GM12801 (cell line): ENCODE data around the gene RORB.

ENCODE experiments used
- CTCF ChIP-seq: IDR thresholded peaks from one replicate; pipeline ENCODE4 v1.5.1; 2011; ENCODE audit warnings: control low read depth; ENCODE audit not compliant: insufficient read length; ENCODE audit errors: extremely low read depth

The RORB gene

DNA sequence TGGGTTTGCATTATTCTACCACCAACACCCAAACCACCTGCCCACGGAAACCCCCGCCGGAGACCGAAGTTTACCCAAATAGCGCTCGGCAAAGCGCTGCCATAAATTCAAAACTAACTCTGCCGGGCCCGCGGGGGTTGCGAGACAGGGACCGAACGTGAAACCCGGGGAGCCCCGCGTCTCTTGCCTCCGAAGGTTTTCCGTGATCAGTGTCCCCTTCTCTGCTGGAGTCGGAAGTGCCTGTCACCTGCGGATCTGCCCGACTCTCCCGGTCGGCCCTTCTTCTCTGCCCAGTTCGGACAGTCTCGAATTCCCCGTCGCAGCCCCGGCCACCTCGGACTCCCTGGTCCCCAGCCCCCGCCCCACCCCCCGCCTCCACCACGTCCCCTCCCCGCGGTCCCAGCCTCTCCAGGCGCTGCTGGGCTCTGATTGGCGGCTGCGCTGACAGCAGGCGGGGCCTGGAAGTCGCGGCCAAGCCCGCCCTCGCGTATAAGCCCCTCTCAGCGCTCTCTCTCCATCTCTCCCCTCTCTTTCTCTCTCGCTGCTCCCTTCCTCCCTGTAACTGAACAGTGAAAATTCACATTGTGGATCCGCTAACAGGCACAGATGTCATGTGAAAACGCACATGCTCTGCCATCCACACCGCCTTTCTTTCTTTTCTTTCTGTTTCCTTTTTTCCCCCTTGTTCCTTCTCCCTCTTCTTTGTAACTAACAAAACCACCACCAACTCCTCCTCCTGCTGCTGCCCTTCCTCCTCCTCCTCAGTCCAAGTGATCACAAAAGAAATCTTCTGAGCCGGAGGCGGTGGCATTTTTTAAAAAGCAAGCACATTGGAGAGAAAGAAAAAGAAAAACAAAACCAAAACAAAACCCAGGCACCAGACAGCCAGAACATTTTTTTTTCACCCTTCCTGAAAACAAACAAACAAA lies at the start of gene RORB:
RORB (plus strand) TSS at position 517 of the 929 bp plus-strand sequence. CDS start 642 bp downstream, outside the sequence.
- no peak for TF ChIP-seq CTCF

DNA sequence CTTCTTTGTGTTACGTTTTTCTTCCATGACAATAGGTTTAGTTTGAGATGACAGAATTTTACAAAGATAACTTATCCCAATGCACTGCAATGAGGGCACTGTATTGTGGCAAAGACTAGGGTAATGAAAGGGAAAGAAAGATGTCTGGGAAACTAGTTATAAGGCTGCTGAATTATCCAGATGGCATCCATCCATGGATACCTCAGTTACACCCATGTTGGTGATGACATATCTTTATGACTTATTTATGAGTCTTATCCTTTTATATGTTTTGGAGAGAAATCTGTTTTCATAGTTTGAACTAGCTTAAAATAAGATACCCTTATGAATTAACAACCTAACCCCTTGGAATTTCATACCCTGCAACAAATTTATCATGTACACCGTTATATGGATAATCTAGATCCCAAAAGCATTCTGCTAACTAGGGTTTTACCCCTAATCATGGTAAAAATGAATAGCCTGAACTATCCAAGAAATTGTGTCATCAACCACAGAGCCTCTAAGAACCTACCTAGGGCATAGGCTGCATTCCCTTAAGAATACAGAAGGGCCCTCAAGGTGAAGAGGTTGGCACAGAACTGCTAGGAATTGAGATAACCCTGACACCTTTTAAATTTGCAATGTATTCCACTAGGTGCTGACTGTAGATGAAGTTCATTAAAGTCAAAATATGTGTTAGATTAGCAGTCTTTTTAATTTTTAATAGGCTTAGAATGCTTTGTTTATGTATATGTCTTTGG lies 49.5 kb upstream of the RORB start:
- TF ChIP-seq CTCF: no peak

DNA sequence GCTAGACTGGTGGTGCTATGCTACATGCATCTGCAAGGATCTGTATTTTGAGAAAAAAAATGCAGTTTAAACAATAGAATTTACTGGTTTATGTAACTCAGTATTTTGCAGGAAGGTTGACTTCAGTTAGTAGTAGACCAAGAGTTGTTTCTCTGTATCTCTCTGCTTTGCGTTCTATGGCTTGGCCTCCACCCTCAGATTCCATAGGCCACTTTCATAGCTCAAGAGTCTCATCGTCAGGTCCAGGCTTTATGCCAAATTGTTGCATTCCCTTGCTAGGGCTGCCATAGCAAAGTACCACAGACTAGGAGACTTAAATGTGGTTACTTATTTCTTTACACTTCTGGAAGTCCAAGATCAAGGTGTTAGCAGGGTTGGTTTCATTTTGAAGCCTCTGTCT lies 48.1 kb upstream of the RORB start:
- TF ChIP-seq CTCF: no peak

DNA sequence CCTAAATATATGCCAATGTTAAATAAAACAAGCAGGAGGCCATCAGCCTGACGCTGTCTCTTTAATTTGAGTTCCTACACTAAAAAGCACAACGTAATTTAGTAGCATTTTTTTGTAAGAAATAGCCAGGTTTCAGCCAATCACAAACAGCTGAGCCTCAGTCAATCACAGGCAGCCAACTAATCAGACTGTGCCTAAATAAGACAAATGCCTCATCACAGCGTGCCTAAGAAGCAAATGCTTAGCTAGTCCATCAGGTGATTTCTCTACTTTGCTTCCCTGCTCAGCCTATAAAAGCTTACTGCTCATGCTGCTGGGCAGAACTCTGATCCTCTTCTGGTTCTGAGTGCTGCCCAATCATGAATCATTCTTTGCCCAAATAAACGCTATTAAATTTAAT lies 38.3 kb upstream of the RORB start:
- TF ChIP-seq CTCF: no peak

DNA sequence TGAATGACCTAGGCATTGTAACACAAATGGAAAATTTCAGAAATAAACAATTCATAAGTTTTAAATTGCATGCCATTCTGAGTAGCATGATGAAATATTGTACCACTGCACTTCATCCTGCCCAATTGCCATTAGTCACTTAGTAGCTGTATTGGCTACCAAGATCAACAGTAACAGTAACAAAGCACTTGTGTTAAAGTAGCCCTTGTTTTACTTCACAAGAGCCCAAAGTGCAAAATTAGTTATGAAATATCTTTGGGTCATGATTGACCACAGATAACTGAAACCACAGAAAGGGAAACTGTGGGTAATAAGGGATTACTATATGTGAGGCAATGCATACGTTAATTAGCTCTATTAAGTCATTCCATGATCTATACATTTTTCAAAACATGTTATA lies 33.3 kb upstream of the RORB start:
- TF ChIP-seq CTCF: no peak

- TF ChIP-seq CTCF: no peak
Measured at GRCh38 chr9:74478606-74479005, 18.5 kb upstream of the RORB start.

DNA sequence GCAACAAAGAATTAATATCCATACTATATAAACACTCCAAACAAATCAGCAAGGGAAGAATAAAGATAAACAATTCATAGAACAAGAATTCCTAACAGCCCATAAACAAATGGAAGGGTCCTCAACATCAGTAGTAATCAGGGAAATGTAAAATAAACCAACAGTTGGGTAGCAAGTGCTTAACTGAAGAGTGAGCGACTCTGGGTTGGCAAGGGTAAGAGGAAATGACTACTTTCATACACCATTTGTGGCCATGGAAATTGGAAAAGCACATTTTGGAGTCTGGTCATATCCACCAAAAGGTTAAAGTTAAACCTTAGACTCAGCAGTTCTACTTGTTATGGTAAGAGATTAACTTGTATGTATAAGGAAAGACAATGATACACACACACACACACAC lies 17.4 kb upstream of the RORB start:
- TF ChIP-seq CTCF: no peak
